OCI-LY7 (cell line): ENCODE results near the gene TNS3. TPM values are rescaled to one million over a fixed set of nuclear protein-coding genes. Genes with fewer than 3 reads are reported as not detected.

Experiments
- BruUV-seq: library from RNA; stranded (reverse); fragments of 400-500 nt; replicated peaks from 2 replicates; lab custom pipeline; 2021; lab: Mats Ljungman, UMichigan
- CTCF ChIA-PET: fragments of 300-600 bp; sonication (Branson Sonifier 250); formaldehyde crosslinking; loops from one replicate; lab custom pipeline; 2022; ENCODE audit warnings: antibody characterized with exemption; ENCODE audit not compliant: unreplicated experiment; lab: Charles Lee
- POLR2A ChIA-PET: fragments of 300-600 bp; sonication (Branson Sonifier 250); formaldehyde crosslinking; loops from one replicate; lab custom pipeline; 2022; ENCODE audit warnings: antibody characterized with exemption; lab: Charles Lee
- DNase-seq: peaks from one replicate; pipeline ENCODE4 v3.0.0-alpha.2; 2015; ENCODE audit warnings: low spot score
- H2AFZ ChIP-seq: fragments of 200-600 bp; sonication (generic), shearing (Covaris generic); 2 replicates; pipeline ENCODE4 v1.6.1; 2014; ENCODE audit warnings: mild to moderate bottlenecking, antibody characterized with exemption, low read length, moderate library complexity
- H3K27ac ChIP-seq: fragments of 200-600 bp; sonication (generic); 2 replicates; pipeline ENCODE4 v1.5.1; 2014; ENCODE audit warnings: mixed run types, low read depth, mild to moderate bottlenecking, moderate library complexity, low read length, inconsistent platforms; ENCODE audit not compliant: poor library complexity, severe bottlenecking
- H3K36me3 ChIP-seq: fragments of 200-600 bp; sonication (generic); 2 replicates; pipeline ENCODE4 v1.6.1; 2014; ENCODE audit warnings: mild to moderate bottlenecking, antibody characterized with exemption, low read length, moderate library complexity, mixed read lengths; ENCODE audit not compliant: insufficient read depth
- H3K4me1 ChIP-seq: fragments of 200-600 bp; sonication (generic); 2 replicates; pipeline ENCODE4 v1.5.1; 2014; ENCODE audit warnings: mild to moderate bottlenecking, low read length; ENCODE audit not compliant: insufficient read depth, poor library complexity, severe bottlenecking
- H3K4me2 ChIP-seq: fragments of 200-600 bp; sonication (generic); 2 replicates; pipeline ENCODE4 v1.6.1; 2014; ENCODE audit warnings: mild to moderate bottlenecking, low read length
- H3K4me3 ChIP-seq: fragments of 200-600 bp; sonication (generic); 2 replicates; pipeline ENCODE4 v1.5.1; 2014; ENCODE audit warnings: mild to moderate bottlenecking, low read depth, low read length; ENCODE audit not compliant: poor library complexity, severe bottlenecking
- H3K79me2 ChIP-seq: fragments of 200-600 bp; sonication (generic); 2 replicates; pipeline ENCODE4 v1.6.1; 2016; ENCODE audit warnings: low read depth, mild to moderate bottlenecking, low read length, moderate library complexity, mixed read lengths; ENCODE audit not compliant: insufficient read depth
- H3K9me2 ChIP-seq: fragments of 200-600 bp; sonication (generic); 2 replicates; pipeline ENCODE4 v1.6.1; 2016; ENCODE audit warnings: mild to moderate bottlenecking, low read length, mixed read lengths; ENCODE audit not compliant: insufficient read depth
- H3K9me3 ChIP-seq: fragments of 200-600 bp; sonication (generic); 2 replicates; pipeline ENCODE4 v1.6.1; 2014; ENCODE audit warnings: mild to moderate bottlenecking, mixed run types, low read length, mixed read lengths
- H4K20me1 ChIP-seq: fragments of 200-600 bp; sonication (generic); 2 replicates; pipeline ENCODE4 v1.6.1; 2014; ENCODE audit warnings: mild to moderate bottlenecking, antibody characterized with exemption, low read length, moderate library complexity, mixed read lengths; ENCODE audit not compliant: insufficient read depth
- EZH2phosphoT487 ChIP-seq: fragments of 200-600 bp; sonication (generic); IDR thresholded peaks from 2 replicates; pipeline ENCODE4 v1.6.1; 2018; ENCODE audit warnings: low read depth, borderline replicate concordance, mild to moderate bottlenecking, mixed run types, antibody characterized with exemption, low read length, moderate library complexity, mixed read lengths
- intact Hi-C: fragments of 100-400 bp; cut with micrococcal nuclease; formaldehyde crosslinking; loops from one replicate; pipeline ENCODE4 v1.10.0; 2022; ENCODE audit not compliant: unreplicated experiment
- total RNA-seq, 2 experiments: library from RNA; depleted of rRNA in 1 of 2; stranded (reverse); fragments of >200 nt in 1 of 2; shearing (Covaris generic) in 1 of 2; gene quantifications; 2 replicates each; pipeline ENCODE4 v1.2.3, GENCODE V29; 2014 to 2022
- TF ChIP-seq, protein P1 (sequence below): fragments of 200-600 bp; sonication (generic); conservative IDR thresholded peaks from 2 replicates; pipeline ENCODE4 v1.5.1; 2014; ENCODE audit warnings: mild to moderate bottlenecking, antibody characterized with exemption, low read length, moderate library complexity, mixed read lengths

The TNS3 gene
- total RNA-seq, 2 experiments from 2014 or later = 9.5 to 42.1 TPM

GRCh38 chr7:47452715-47453092, 129.2 kb downstream of the TNS3 start:
- H3K9me3 ChIP-seq = no peaks in the 10 kb centered on the region
- H3K79me2 ChIP-seq = no peaks in the 10 kb centered on the region
- no peaks in the 10 kb centered on the region for H4K20me1 ChIP-seq
- TF ChIP-seq, protein P1, sequence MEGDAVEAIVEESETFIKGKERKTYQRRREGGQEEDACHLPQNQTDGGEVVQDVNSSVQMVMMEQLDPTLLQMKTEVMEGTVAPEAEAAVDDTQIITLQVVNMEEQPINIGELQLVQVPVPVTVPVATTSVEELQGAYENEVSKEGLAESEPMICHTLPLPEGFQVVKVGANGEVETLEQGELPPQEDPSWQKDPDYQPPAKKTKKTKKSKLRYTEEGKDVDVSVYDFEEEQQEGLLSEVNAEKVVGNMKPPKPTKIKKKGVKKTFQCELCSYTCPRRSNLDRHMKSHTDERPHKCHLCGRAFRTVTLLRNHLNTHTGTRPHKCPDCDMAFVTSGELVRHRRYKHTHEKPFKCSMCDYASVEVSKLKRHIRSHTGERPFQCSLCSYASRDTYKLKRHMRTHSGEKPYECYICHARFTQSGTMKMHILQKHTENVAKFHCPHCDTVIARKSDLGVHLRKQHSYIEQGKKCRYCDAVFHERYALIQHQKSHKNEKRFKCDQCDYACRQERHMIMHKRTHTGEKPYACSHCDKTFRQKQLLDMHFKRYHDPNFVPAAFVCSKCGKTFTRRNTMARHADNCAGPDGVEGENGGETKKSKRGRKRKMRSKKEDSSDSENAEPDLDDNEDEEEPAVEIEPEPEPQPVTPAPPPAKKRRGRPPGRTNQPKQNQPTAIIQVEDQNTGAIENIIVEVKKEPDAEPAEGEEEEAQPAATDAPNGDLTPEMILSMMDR = no peak
- no peak for TF ChIP-seq EZH2phosphoT487
- intact Hi-C loops = no loop called here
- H3K4me2 ChIP-seq = no peak overlapping the region
- no peaks in the 10 kb centered on the region for H3K9me2 ChIP-seq
- no peaks in the 10 kb centered on the region for H3K36me3 ChIP-seq
- no peak for DNase-seq
- no TSS peak for BruUV-seq
- ChIA-PET CTCF (no interaction called here), POLR2A (interaction anchor here (0.6 to 1.1 kb wide), 2 partner anchors 15 to 44 kb away, joined by 3 read pairs; no protein-coding TSS in a partner anchor)
- no peak overlapping the region for H3K27ac ChIP-seq
- H3K4me3 ChIP-seq = no peak overlapping the region
- H2AFZ ChIP-seq = no peak overlapping the region
- no peaks in the 10 kb centered on the region for H3K4me1 ChIP-seq

- Histone ChIP-seq H2AFZ (no peak overlapping the region), H3K36me3 (no peaks in the 10 kb centered on the region), H3K9me2 (no peaks in the 10 kb centered on the region), H3K4me3 (no peak overlapping the region), H4K20me1 (no peaks in the 10 kb centered on the region), H3K4me1 (no peaks in the 10 kb centered on the region), H3K79me2 (no peaks in the 10 kb centered on the region), H3K9me3 (no peaks in the 10 kb centered on the region), H3K27ac (no peak overlapping the region), H3K4me2 (no peak overlapping the region)
- POLR2A ChIA-PET = interaction anchor here (1.1 kb wide), 1 partner anchor 45 kb away, joined by 3 read pairs; no protein-coding TSS in a partner anchor
- BruUV-seq = no TSS peak
- TF ChIP-seq EZH2phosphoT487 = no peak
- TF ChIP-seq, protein P1 = no peak
- intact Hi-C loops = no loop called here
- DNase-seq = no peak
- CTCF ChIA-PET = no interaction called here
Observed at GRCh38 chr7:47452295-47452694, 129.6 kb downstream of the TNS3 start.

DNA sequence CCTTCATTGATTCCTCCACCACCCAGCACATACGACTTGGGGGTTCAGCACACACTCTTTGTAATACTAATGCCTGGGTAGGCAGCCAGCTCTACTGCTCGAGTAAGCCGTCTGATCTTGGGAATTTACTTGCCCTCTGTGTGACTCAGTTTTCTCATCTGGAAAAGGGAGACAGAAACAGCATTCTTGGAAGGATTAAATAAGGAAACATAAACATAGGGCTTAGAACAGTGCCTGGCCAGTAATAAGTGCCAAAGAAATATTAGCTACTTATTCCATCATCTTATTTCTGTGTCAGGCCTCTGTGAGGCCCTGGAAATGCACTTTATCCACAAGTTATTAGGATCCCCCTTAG, 130.1 kb downstream of the TNS3 start:
- POLR2A ChIA-PET = interaction anchor here (1.1 kb wide), 1 partner anchor 45 kb away, joined by 3 read pairs; no protein-coding TSS in a partner anchor
- Histone ChIP-seq H3K36me3 (no peaks in the 10 kb centered on the region), H3K4me2 (no peak overlapping the region), H3K27ac (no peak overlapping the region), H3K9me3 (no peaks in the 10 kb centered on the region), H4K20me1 (no peaks in the 10 kb centered on the region), H2AFZ (no peak overlapping the region), H3K4me3 (no peak overlapping the region), H3K79me2 (no peaks in the 10 kb centered on the region), H3K9me2 (no peaks in the 10 kb centered on the region), H3K4me1 (no peaks in the 10 kb centered on the region)
- no peak for DNase-seq
- no TSS peak for BruUV-seq
- CTCF ChIA-PET = no interaction called here
- intact Hi-C loops = no loop called here
- TF ChIP-seq EZH2phosphoT487 = no peak
- TF ChIP-seq, protein P1 = no peak
